Thyroid gland (tissue), 4 donors: ENCODE results near the gene ANXA2.

Experiments used
- POLR2A ChIP-seq, 2 donors: fragments of 450-650 bp; IDR thresholded peaks; one replicate each; pipeline ENCODE4 v1.6.1; 2017; ENCODE audit warnings: antibody characterized with exemption in 2 of 2, mild to moderate bottlenecking in 2 of 2, moderate library complexity in 1 of 2
- TF ChIP-seq, protein P1 (sequence below), 6 experiments: fragments of 200-600 bp in 3 of 6; fragments of 450-650 bp in 3 of 6; sonication (generic) in 3 of 6; IDR thresholded peaks; one replicate each; pipeline ENCODE4 v1.5.1; 2016 to 2019; ENCODE audit warnings: antibody characterized with exemption in 6 of 6, mild to moderate bottlenecking in 2 of 6, inconsistent platforms in 1 of 6, moderate library complexity in 1 of 6

DNA sequence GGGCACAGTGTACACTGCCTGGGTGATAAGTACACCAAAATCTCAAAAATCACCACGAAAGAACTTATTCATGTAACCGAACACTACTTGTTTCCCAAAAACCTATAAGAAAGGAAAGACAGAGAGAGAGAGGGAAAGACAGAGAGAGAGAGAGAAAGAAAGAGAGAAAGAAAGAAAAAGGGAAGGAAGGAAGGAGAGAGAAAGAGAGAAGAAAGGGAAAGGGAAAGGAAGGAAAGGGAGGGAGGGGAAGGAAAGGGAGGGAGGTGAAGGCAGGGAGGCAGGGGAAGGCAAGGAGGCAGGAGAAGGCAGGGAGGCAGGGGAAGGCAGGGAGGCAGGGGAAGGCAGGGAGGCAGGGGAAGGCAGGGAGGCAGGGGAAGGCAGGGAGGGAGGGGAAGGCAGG is 48.2 kb downstream of the ANXA2 start:
- TF ChIP-seq, protein P1, sequence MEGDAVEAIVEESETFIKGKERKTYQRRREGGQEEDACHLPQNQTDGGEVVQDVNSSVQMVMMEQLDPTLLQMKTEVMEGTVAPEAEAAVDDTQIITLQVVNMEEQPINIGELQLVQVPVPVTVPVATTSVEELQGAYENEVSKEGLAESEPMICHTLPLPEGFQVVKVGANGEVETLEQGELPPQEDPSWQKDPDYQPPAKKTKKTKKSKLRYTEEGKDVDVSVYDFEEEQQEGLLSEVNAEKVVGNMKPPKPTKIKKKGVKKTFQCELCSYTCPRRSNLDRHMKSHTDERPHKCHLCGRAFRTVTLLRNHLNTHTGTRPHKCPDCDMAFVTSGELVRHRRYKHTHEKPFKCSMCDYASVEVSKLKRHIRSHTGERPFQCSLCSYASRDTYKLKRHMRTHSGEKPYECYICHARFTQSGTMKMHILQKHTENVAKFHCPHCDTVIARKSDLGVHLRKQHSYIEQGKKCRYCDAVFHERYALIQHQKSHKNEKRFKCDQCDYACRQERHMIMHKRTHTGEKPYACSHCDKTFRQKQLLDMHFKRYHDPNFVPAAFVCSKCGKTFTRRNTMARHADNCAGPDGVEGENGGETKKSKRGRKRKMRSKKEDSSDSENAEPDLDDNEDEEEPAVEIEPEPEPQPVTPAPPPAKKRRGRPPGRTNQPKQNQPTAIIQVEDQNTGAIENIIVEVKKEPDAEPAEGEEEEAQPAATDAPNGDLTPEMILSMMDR (IDR thresholded peaks at IDR 0.05): no peak
- no peak for TF ChIP-seq POLR2A (IDR thresholded peaks at IDR 0.05)
